ENCODE results near the gene RNF213.

DNA sequence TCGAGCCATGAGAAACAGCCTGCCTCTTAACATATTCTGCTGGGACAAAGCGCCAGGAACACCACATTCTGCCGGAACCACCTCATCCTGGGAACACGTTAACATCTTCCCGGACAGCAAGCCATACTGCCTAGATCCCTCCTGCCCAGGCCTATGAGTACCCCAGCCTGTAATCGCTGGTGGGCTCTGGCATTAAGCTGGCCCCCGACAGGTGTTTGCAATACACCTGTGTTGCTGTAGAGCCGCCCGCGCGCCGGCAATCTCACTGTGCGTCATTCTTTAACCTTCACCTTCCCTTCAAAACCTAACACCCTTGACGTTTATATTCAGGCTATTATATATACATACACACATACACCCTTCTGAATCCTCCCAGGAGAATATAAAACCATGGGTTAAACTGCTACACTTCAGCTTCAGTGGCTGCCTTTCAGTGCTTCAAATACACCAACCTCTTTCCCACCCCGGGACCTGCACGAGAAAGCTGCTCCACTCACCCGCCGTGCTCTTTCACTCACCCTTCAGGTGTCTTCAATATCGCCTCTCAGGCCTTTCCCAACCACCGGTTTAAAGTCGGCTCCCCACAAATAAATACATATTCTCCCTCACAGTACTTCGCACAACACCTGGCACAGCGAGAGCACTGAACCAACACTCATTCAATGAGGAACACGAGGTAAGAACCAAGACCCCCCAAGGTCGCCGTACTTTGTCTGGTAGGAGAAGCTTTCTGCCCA is 153.3 kb downstream of the RNF213 start:
- TF ChIP-seq EP300 (IDR thresholded peaks at IDR 0.05; ENCODE audit: borderline replicate concordance in 1 of 2, low read depth in 1 of 2, low read length in 1 of 2) (no peak), CHD2 (IDR thresholded peaks at IDR 0.05; ENCODE audit: low read length, partially characterized antibody) (no peak), RAD21 (IDR thresholded peaks at IDR 0.05; ENCODE audit: low read length) (no peak), GATA2 (CRISPR knock-in tag; IDR thresholded peaks at IDR 0.05) (no peak), JUND (IDR thresholded peaks at IDR 0.05) (no peak), RFX5 (IDR thresholded peaks at IDR 0.05; ENCODE audit: low read length) (no peak), POLR2AphosphoS5 (IDR thresholded peaks at IDR 0.05; ENCODE audit: low read depth, low read length) (no peak), MEF2A (IDR thresholded peaks at IDR 0.05; ENCODE audit: borderline replicate concordance, low read depth) (no peak), RCOR1 (IDR thresholded peaks at IDR 0.05; ENCODE audit: low read length) (no peak), TAF1 (IDR thresholded peaks at IDR 0.05; ENCODE audit: borderline replicate concordance, low read depth, low read length) (no peak)
- TF ChIP-seq, protein P1, sequence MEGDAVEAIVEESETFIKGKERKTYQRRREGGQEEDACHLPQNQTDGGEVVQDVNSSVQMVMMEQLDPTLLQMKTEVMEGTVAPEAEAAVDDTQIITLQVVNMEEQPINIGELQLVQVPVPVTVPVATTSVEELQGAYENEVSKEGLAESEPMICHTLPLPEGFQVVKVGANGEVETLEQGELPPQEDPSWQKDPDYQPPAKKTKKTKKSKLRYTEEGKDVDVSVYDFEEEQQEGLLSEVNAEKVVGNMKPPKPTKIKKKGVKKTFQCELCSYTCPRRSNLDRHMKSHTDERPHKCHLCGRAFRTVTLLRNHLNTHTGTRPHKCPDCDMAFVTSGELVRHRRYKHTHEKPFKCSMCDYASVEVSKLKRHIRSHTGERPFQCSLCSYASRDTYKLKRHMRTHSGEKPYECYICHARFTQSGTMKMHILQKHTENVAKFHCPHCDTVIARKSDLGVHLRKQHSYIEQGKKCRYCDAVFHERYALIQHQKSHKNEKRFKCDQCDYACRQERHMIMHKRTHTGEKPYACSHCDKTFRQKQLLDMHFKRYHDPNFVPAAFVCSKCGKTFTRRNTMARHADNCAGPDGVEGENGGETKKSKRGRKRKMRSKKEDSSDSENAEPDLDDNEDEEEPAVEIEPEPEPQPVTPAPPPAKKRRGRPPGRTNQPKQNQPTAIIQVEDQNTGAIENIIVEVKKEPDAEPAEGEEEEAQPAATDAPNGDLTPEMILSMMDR (IDR thresholded peaks at IDR 0.05) = no peak
- TF ChIP-seq, protein P2, sequence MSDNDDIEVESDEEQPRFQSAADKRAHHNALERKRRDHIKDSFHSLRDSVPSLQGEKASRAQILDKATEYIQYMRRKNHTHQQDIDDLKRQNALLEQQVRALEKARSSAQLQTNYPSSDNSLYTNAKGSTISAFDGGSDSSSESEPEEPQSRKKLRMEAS (IDR thresholded peaks at IDR 0.05; ENCODE audit: low read depth) = no peak
- TF ChIP-seq, protein P3, sequence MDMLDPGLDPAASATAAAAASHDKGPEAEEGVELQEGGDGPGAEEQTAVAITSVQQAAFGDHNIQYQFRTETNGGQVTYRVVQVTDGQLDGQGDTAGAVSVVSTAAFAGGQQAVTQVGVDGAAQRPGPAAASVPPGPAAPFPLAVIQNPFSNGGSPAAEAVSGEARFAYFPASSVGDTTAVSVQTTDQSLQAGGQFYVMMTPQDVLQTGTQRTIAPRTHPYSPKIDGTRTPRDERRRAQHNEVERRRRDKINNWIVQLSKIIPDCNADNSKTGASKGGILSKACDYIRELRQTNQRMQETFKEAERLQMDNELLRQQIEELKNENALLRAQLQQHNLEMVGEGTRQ (IDR thresholded peaks at IDR 0.05; ENCODE audit: borderline replicate concordance, low read depth, low read length) = no peak

All from SK-N-SH (cell line).